HepG2 (cell line): ENCODE results near the gene SNX10. TPM values are rescaled to one million over a fixed set of nuclear protein-coding genes. Genes with fewer than 3 reads are reported as not detected.

Source experiments
- BHLHE40 ChIP-seq: IDR thresholded peaks from 2 replicates; pipeline ENCODE4 v1.6.1; 2011; ENCODE audit warnings: low read length, improper control_type of control experiment
- GATAD1 ChIP-seq: IDR thresholded peaks from 2 replicates; pipeline ENCODE4 v1.6.1; 2016; ENCODE audit warnings: missing genetic modification reagents, missing compliant biosample characterization
- POLR2A ChIP-seq, 2 experiments: IDR thresholded peaks; 2 replicates each; pipeline ENCODE4 v1.6.1; 2011; ENCODE audit warnings: low read depth in 2 of 2, low read length in 2 of 2, mild to moderate bottlenecking in 1 of 2, moderate library complexity in 1 of 2; ENCODE audit not compliant: insufficient read depth in 1 of 2
- U2AF1 ChIP-seq: fragments of 200-400 bp; formaldehyde crosslinking; optimal IDR thresholded peaks from 2 replicates; pipeline ENCODE3; 2017; ENCODE audit warnings: mild to moderate bottlenecking, low read depth, low read length
- ZFP36L1 ChIP-seq: sonication (generic); formaldehyde crosslinking; IDR thresholded peaks from 2 replicates; pipeline ENCODE4 v1.8.0; 2022; ENCODE audit warnings: mild to moderate bottlenecking, missing genetic modification reagents, moderate library complexity
- ZNF224 ChIP-seq: sonication (generic); formaldehyde crosslinking; IDR thresholded peaks from 2 replicates; pipeline ENCODE4 v1.5.0; 2020; ENCODE audit warnings: mild to moderate bottlenecking, missing genetic modification reagents
- ZNF296 ChIP-seq: sonication (generic); formaldehyde crosslinking; conservative IDR thresholded peaks from 2 replicates; pipeline ENCODE4 v1.5.0; 2020; ENCODE audit warnings: mild to moderate bottlenecking, missing genetic modification reagents
- ZNF563 ChIP-seq: sonication (generic); formaldehyde crosslinking; IDR thresholded peaks from 2 replicates; pipeline ENCODE4 v1.8.0; 2022; ENCODE audit warnings: mild to moderate bottlenecking, moderate library complexity, missing genetic modification reagents
- ZNF772 ChIP-seq: sonication (generic); formaldehyde crosslinking; IDR thresholded peaks from 2 replicates; pipeline ENCODE4 v1.5.0; 2020; ENCODE audit warnings: mild to moderate bottlenecking, missing genetic modification reagents
- ZNF839 ChIP-seq: sonication (generic); formaldehyde crosslinking; IDR thresholded peaks from 2 replicates; pipeline ENCODE4 v1.4.0; 2020; ENCODE audit warnings: missing genetic modification reagents, mild to moderate bottlenecking, borderline replicate concordance
- polyA plus RNA-seq, 8 experiments: library from polyadenylated mRNA; depleted of rRNA in 3 of 8; stranded (reverse) in 7 of 8; unstranded in 1 of 8; fragments of >200 nt; fragmentation: Illumina TruSeq in 4 of 8; extraction: Trizol in 4 of 8; gene quantifications; 2 replicates each; pipeline versions ENCODE4 v1.2.1 to v1.2.3, GENCODE V29; 2011 to 2016; ENCODE audit warnings: low read depth in 4 of 8, missing spikeins in 1 of 8, mixed read lengths in 1 of 8; ENCODE audit not compliant: insufficient read depth in 1 of 8
- total RNA-seq, 5 experiments: library from RNA; depleted of rRNA; stranded (reverse); fragments of >200 nt; fragmentation: Illumina TruSeq; extraction: Trizol; gene quantifications; 2 replicates each; pipeline ENCODE4 v1.2.3, GENCODE V29; 2016; ENCODE audit warnings: low read depth in 1 of 5
- TF ChIP-seq, protein P1 (sequence below): sonication (generic); formaldehyde crosslinking; IDR thresholded peaks from 2 replicates; pipeline ENCODE4 v1.5.0; 2020; ENCODE audit warnings: missing genetic modification reagents
- TF ChIP-seq, protein P2 (sequence below): sonication (generic); formaldehyde crosslinking; IDR thresholded peaks from 2 replicates; pipeline ENCODE4 v1.8.1; 2022; ENCODE audit warnings: low read depth, mild to moderate bottlenecking, missing genetic modification reagents
- TF ChIP-seq, protein P3 (sequence below), 2 experiments: sonication (generic) in 1 of 2; formaldehyde crosslinking in 1 of 2; IDR thresholded peaks; 2 replicates each; pipeline versions ENCODE4 v1.4.0 to v1.6.1; 2016 to 2020; ENCODE audit warnings: borderline replicate concordance in 1 of 2, low read depth in 1 of 2, mild to moderate bottlenecking in 1 of 2, missing genetic modification reagents in 1 of 2
- TF ChIP-seq, protein P4 (sequence below): sonication (generic); formaldehyde crosslinking; IDR thresholded peaks from 2 replicates; pipeline ENCODE4 v1.4.0; 2020; ENCODE audit warnings: missing genetic modification reagents
- TF ChIP-seq, protein P5 (sequence below): sonication (generic); formaldehyde crosslinking; IDR thresholded peaks from 2 replicates; pipeline ENCODE4 v1.8.1; 2023; ENCODE audit warnings: mild to moderate bottlenecking, missing genetic modification reagents, borderline replicate concordance
- TF ChIP-seq, protein P6 (sequence below): sonication (generic); formaldehyde crosslinking; IDR thresholded peaks from 2 replicates; pipeline ENCODE4 v1.4.0; 2020; ENCODE audit warnings: missing genetic modification reagents

Gene SNX10
- total and polyA plus RNA-seq, 2 of the 13 experiments (the other 11 are each of a cell fraction or from before 2014, with no cell fraction given) = 26.0 to 27.6 TPM

DNA sequence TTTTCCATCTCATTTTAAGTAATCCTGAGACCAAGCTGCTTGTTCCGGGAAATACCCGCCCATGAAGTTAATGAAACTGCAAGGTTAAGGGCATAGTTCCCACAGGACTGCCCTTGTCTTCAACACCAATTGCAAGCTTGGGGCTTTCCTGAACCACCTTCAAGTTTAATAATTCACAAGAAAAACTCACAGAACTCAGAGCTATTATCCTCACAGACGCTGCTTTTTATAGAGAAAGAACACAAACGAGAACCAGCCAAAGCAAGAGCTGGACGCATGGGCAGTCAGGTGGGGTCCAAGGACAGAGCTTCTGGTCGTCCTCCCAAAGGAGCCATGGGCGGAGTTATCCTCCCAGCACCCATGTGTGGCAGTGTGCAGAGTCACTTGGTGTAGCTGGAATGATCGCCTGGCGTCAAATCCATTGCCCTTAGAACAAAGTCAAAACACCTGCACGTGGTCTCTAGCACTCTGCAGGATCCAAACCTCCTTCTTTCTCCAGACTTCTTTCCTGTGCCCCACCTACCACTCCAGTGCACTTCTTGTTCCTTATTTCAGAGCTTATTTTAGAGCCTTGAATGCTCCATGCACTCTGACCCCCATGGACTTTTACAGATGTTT, 56.7 kb downstream of the SNX10 start (continued):
- TF ChIP-seq, protein P1, sequence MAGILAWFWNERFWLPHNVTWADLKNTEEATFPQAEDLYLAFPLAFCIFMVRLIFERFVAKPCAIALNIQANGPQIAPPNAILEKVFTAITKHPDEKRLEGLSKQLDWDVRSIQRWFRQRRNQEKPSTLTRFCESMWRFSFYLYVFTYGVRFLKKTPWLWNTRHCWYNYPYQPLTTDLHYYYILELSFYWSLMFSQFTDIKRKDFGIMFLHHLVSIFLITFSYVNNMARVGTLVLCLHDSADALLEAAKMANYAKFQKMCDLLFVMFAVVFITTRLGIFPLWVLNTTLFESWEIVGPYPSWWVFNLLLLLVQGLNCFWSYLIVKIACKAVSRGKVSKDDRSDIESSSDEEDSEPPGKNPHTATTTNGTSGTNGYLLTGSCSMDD (CRISPR knock-in tag) = no peak
- TF ChIP-seq, protein P2, sequence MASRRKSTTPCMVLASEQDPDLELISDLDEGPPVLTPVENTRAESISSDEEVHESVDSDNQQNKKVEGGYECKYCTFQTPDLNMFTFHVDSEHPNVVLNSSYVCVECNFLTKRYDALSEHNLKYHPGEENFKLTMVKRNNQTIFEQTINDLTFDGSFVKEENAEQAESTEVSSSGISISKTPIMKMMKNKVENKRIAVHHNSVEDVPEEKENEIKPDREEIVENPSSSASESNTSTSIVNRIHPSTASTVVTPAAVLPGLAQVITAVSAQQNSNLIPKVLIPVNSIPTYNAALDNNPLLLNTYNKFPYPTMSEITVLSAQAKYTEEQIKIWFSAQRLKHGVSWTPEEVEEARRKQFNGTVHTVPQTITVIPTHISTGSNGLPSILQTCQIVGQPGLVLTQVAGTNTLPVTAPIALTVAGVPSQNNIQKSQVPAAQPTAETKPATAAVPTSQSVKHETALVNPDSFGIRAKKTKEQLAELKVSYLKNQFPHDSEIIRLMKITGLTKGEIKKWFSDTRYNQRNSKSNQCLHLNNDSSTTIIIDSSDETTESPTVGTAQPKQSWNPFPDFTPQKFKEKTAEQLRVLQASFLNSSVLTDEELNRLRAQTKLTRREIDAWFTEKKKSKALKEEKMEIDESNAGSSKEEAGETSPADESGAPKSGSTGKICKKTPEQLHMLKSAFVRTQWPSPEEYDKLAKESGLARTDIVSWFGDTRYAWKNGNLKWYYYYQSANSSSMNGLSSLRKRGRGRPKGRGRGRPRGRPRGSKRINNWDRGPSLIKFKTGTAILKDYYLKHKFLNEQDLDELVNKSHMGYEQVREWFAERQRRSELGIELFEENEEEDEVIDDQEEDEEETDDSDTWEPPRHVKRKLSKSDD = peak; percentile 52; the same call in 1 of the 2 replicates
- TF ChIP-seq, protein P3, sequence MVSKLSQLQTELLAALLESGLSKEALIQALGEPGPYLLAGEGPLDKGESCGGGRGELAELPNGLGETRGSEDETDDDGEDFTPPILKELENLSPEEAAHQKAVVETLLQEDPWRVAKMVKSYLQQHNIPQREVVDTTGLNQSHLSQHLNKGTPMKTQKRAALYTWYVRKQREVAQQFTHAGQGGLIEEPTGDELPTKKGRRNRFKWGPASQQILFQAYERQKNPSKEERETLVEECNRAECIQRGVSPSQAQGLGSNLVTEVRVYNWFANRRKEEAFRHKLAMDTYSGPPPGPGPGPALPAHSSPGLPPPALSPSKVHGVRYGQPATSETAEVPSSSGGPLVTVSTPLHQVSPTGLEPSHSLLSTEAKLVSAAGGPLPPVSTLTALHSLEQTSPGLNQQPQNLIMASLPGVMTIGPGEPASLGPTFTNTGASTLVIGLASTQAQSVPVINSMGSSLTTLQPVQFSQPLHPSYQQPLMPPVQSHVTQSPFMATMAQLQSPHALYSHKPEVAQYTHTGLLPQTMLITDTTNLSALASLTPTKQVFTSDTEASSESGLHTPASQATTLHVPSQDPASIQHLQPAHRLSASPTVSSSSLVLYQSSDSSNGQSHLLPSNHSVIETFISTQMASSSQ (IDR thresholded peaks at IDR 0.05; ENCODE audit: low read depth) = no peak
- TF ChIP-seq, protein P3 (CRISPR knock-in tag; IDR thresholded peaks at IDR 0.05; ENCODE audit: borderline replicate concordance) = peak; percentile 80; the same call in 1 of the 2 replicates
- TF ChIP-seq BHLHE40 = no peak
- TF ChIP-seq POLR2A (IDR thresholded peaks at IDR 0.05; ENCODE audit: insufficient read depth in 1 of 2, low read depth in 2 of 2, low read length in 2 of 2) = peak in 1 of 2 experiments; percentile 44; a peak in 1 of 4 replicates
- TF ChIP-seq, protein P4, sequence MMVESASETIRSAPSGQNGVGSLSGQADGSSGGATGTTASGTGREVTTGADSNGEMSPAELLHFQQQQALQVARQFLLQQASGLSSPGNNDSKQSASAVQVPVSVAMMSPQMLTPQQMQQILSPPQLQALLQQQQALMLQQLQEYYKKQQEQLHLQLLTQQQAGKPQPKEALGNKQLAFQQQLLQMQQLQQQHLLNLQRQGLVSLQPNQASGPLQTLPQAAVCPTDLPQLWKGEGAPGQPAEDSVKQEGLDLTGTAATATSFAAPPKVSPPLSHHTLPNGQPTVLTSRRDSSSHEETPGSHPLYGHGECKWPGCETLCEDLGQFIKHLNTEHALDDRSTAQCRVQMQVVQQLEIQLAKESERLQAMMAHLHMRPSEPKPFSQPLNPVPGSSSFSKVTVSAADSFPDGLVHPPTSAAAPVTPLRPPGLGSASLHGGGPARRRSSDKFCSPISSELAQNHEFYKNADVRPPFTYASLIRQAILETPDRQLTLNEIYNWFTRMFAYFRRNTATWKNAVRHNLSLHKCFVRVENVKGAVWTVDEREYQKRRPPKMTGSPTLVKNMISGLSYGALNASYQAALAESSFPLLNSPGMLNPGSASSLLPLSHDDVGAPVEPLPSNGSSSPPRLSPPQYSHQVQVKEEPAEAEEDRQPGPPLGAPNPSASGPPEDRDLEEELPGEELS (CRISPR knock-in tag) = peak; percentile 54
- TF ChIP-seq ZNF224 (CRISPR knock-in tag) = peak; percentile 77; the same call in 1 of the 2 replicates
- TF ChIP-seq ZNF296 (CRISPR knock-in tag) = no peak
- TF ChIP-seq GATAD1 (CRISPR knock-in tag) = peak; percentile 23; the same call in 1 of the 2 replicates
- no peak for TF ChIP-seq U2AF1
- 0 out of 2 replicates have a peak, but pooled peaks have one; percentile 50 for TF ChIP-seq ZNF772 (CRISPR knock-in tag)
- peak; percentile 88; the same call in 1 of the 2 replicates for TF ChIP-seq ZFP36L1 (CRISPR knock-in tag)
- TF ChIP-seq, protein P5, sequence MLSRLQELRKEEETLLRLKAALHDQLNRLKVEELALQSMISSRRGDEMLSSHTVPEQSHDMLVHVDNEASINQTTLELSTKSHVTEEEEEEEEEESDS (CRISPR knock-in tag) = no peak
- TF ChIP-seq, protein P6, sequence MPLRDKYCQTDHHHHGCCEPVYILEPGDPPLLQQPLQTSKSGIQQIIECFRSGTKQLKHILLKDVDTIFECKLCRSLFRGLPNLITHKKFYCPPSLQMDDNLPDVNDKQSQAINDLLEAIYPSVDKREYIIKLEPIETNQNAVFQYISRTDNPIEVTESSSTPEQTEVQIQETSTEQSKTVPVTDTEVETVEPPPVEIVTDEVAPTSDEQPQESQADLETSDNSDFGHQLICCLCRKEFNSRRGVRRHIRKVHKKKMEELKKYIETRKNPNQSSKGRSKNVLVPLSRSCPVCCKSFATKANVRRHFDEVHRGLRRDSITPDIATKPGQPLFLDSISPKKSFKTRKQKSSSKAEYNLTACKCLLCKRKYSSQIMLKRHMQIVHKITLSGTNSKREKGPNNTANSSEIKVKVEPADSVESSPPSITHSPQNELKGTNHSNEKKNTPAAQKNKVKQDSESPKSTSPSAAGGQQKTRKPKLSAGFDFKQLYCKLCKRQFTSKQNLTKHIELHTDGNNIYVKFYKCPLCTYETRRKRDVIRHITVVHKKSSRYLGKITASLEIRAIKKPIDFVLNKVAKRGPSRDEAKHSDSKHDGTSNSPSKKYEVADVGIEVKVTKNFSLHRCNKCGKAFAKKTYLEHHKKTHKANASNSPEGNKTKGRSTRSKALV (CRISPR knock-in tag) = peak; percentile 84; the same call in 1 of the 2 replicates
- TF ChIP-seq ZNF563 (CRISPR knock-in tag) = peak; percentile 72; the same call in 1 of the 2 replicates
- no peak for TF ChIP-seq ZNF839 (CRISPR knock-in tag)
